ENCODE data around the gene TSPAN9.

TSPAN9 gene

GRCh38 chr12:3092764-3093163 lies 15.6 kb downstream of the TSPAN9 start:
- DNase-seq, result no peak
- H3K27ac Mint-ChIP-seq, result no peak overlapping the region
- H3K36me3 Mint-ChIP-seq (ENCODE audit: low read depth), result no peaks in the 10 kb centered on the region
- H3K9me3 Mint-ChIP-seq, result peaks cover 5% of the 10 kb centered on the region
- peaks cover 7% of the 10 kb centered on the region for H3K4me1 Mint-ChIP-seq (ENCODE audit: low read depth)
- H3K4me3 Mint-ChIP-seq, result no peak overlapping the region
- H3K27me3 Mint-ChIP-seq, result no peaks in the 10 kb centered on the region

GRCh38 chr12:3097186-3097804 lies 20.1 kb downstream of the TSPAN9 start:
- Mint-ChIP-seq H3K9me3 (peaks cover 11% of the 10 kb centered on the region), H3K4me3 (no peak overlapping the region), H3K27ac (no peak overlapping the region), H3K27me3 (peaks cover 3% of the 10 kb centered on the region), H3K36me3 (ENCODE audit: low read depth) (no peaks in the 10 kb centered on the region), H3K4me1 (ENCODE audit: low read depth) (peaks cover 10% of the 10 kb centered on the region)
- DNase-seq, result no peak

- Mint-ChIP-seq H3K27ac (no peak overlapping the region), H3K9me3 (peaks cover 11% of the 10 kb centered on the region), H3K4me3 (no peak overlapping the region)
These were observed 20.7 kb downstream of the TSPAN9 start for GRCh38 chr12:3097836-3098235.

GRCh38 chr12:3098436-3098835 lies 21.3 kb downstream of the TSPAN9 start:
- Mint-ChIP-seq H3K27ac (no peak overlapping the region), H3K27me3 (peaks cover 7% of the 10 kb centered on the region), H3K4me3 (no peak overlapping the region), H3K4me1 (ENCODE audit: low read depth) (peaks cover 10% of the 10 kb centered on the region), H3K36me3 (ENCODE audit: low read depth) (no peaks in the 10 kb centered on the region), H3K9me3 (peaks cover 11% of the 10 kb centered on the region)
- DNase-seq, result no peak

More at GRCh38 chr12:3097836-3098235, 20.7 kb downstream of the TSPAN9 start:
- Mint-ChIP-seq H3K36me3 (ENCODE audit: low read depth) (no peaks in the 10 kb centered on the region), H3K4me1 (ENCODE audit: low read depth) (peaks cover 10% of the 10 kb centered on the region), H3K27me3 (peaks cover 3% of the 10 kb centered on the region)
- DNase-seq, result no peak

GRCh38 chr12:3099146-3099545 lies 22.0 kb downstream of the TSPAN9 start:
- Mint-ChIP-seq H3K27ac (no peak overlapping the region), H3K4me1 (ENCODE audit: low read depth) (peaks cover 10% of the 10 kb centered on the region), H3K9me3 (peaks cover 11% of the 10 kb centered on the region), H3K27me3 (peaks cover 13% of the 10 kb centered on the region), H3K4me3 (no peak overlapping the region), H3K36me3 (ENCODE audit: low read depth) (no peaks in the 10 kb centered on the region)
- DNase-seq, result no peak

GRCh38 chr12:3101309-3102024 lies 24.3 kb downstream of the TSPAN9 start:
- no peak for DNase-seq
- H3K4me1 Mint-ChIP-seq (ENCODE audit: low read depth), result peaks cover 10% of the 10 kb centered on the region
- H3K4me3 Mint-ChIP-seq, result no peak overlapping the region
- H3K36me3 Mint-ChIP-seq (ENCODE audit: low read depth), result no peaks in the 10 kb centered on the region
- peaks cover 13% of the 10 kb centered on the region for H3K27me3 Mint-ChIP-seq
- H3K27ac Mint-ChIP-seq, result no peak overlapping the region
- H3K9me3 Mint-ChIP-seq, result peaks cover 6% of the 10 kb centered on the region

- peaks cover 2% of the 10 kb centered on the region for H3K4me1 Mint-ChIP-seq (ENCODE audit: low read depth)
These were observed 25.7 kb downstream of the TSPAN9 start for GRCh38 chr12:3102771-3103410.

GRCh38 chr12:3103806-3104205 lies 26.6 kb downstream of the TSPAN9 start:
- peaks cover 6% of the 10 kb centered on the region for H3K9me3 Mint-ChIP-seq
- H3K27ac Mint-ChIP-seq, result no peak overlapping the region
- H3K4me1 Mint-ChIP-seq (ENCODE audit: low read depth), result no peaks in the 10 kb centered on the region
- H3K27me3 Mint-ChIP-seq, result peaks cover 13% of the 10 kb centered on the region
- no peaks in the 10 kb centered on the region for H3K36me3 Mint-ChIP-seq (ENCODE audit: low read depth)
- no peak for DNase-seq
- no peak overlapping the region for H3K4me3 Mint-ChIP-seq

More at GRCh38 chr12:3102771-3103410, 25.7 kb downstream of the TSPAN9 start:
- Mint-ChIP-seq H3K36me3 (ENCODE audit: low read depth) (no peaks in the 10 kb centered on the region), H3K9me3 (peaks cover 6% of the 10 kb centered on the region), H3K4me3 (no peak overlapping the region), H3K27ac (no peak overlapping the region), H3K27me3 (peaks cover 13% of the 10 kb centered on the region)
- no peak for DNase-seq

GRCh38 chr12:3105690-3106479 lies 28.7 kb downstream of the TSPAN9 start:
- no peaks in the 10 kb centered on the region for H3K9me3 Mint-ChIP-seq
- no peak overlapping the region for H3K4me3 Mint-ChIP-seq
- H3K27me3 Mint-ChIP-seq, result peaks cover 13% of the 10 kb centered on the region
- no peaks in the 10 kb centered on the region for H3K36me3 Mint-ChIP-seq (ENCODE audit: low read depth)
- H3K4me1 Mint-ChIP-seq (ENCODE audit: low read depth), result no peaks in the 10 kb centered on the region
- DNase-seq, result no peak
- H3K27ac Mint-ChIP-seq, result no peak overlapping the region

- Mint-ChIP-seq H3K36me3 (ENCODE audit: low read depth) (no peaks in the 10 kb centered on the region), H3K4me3 (no peak overlapping the region), H3K27ac (no peak overlapping the region), H3K4me1 (ENCODE audit: low read depth) (no peaks in the 10 kb centered on the region), H3K9me3 (no peaks in the 10 kb centered on the region), H3K27me3 (peaks cover 13% of the 10 kb centered on the region)
- DNase-seq, result no peak
These were observed 29.4 kb downstream of the TSPAN9 start for GRCh38 chr12:3106579-3106978.

GRCh38 chr12:3107071-3107583 lies 29.9 kb downstream of the TSPAN9 start:
- Mint-ChIP-seq H3K9me3 (no peaks in the 10 kb centered on the region), H3K4me1 (ENCODE audit: low read depth) (no peaks in the 10 kb centered on the region), H3K27me3 (peaks cover 9% of the 10 kb centered on the region), H3K4me3 (no peak overlapping the region), H3K36me3 (ENCODE audit: low read depth) (no peaks in the 10 kb centered on the region), H3K27ac (no peak overlapping the region)
- DNase-seq, result no peak

- H3K36me3 Mint-ChIP-seq (ENCODE audit: low read depth), result no peaks in the 10 kb centered on the region
- no peak overlapping the region for H3K27ac Mint-ChIP-seq
- no peaks in the 10 kb centered on the region for H3K4me1 Mint-ChIP-seq (ENCODE audit: low read depth)
- no peak overlapping the region for H3K4me3 Mint-ChIP-seq
- no peak for DNase-seq
- peaks cover 9% of the 10 kb centered on the region for H3K27me3 Mint-ChIP-seq
- H3K9me3 Mint-ChIP-seq, result no peaks in the 10 kb centered on the region
These were observed 30.8 kb downstream of the TSPAN9 start for GRCh38 chr12:3107954-3108353.

- H3K4me3 Mint-ChIP-seq, result no peak overlapping the region
- H3K9me3 Mint-ChIP-seq, result no peaks in the 10 kb centered on the region
- H3K27ac Mint-ChIP-seq, result no peak overlapping the region
- H3K4me1 Mint-ChIP-seq (ENCODE audit: low read depth), result no peaks in the 10 kb centered on the region
- no peaks in the 10 kb centered on the region for H3K36me3 Mint-ChIP-seq (ENCODE audit: low read depth)
- peaks cover 6% of the 10 kb centered on the region for H3K27me3 Mint-ChIP-seq
- no peak for DNase-seq
These were observed 33.4 kb downstream of the TSPAN9 start for GRCh38 chr12:3110578-3110977.

GRCh38 chr12:3113671-3114325 lies 36.6 kb downstream of the TSPAN9 start:
- no peaks in the 10 kb centered on the region for H3K36me3 Mint-ChIP-seq (ENCODE audit: low read depth)
- H3K4me3 Mint-ChIP-seq, result no peak overlapping the region
- H3K4me1 Mint-ChIP-seq (ENCODE audit: low read depth), result peaks cover 2% of the 10 kb centered on the region
- H3K9me3 Mint-ChIP-seq, result no peaks in the 10 kb centered on the region
- H3K27me3 Mint-ChIP-seq, result peaks cover 35% of the 10 kb centered on the region
- H3K27ac Mint-ChIP-seq, result no peak overlapping the region
- no peak for DNase-seq

All from activated T-cell treated with anti-CD3 and anti-CD28 coated beads, Interleukin-2, amount 50 U/mL, for 24 hours (primary cell).